ENCODE results near the gene ZNF862.
A peak's percentile ranks its signal among the peaks of the same experiment; 100 is the strongest.

The ZNF862 gene

GRCh38 chr7:149825567-149826343 lies 12.4 kb upstream of the ZNF862 start:
- peak overlapping the region; percentile 96 for H2AK5ac ChIP-seq (ENCODE audit: low read depth, low read length)
- no peak overlapping the region for H4K8ac ChIP-seq (ENCODE audit: low read depth, low read length)
- no peak overlapping the region for H3K4me3 ChIP-seq (ENCODE audit: low read length in 2 of 2)
- H3K27ac ChIP-seq (replicated peaks; ENCODE audit: low read length): no peak overlapping the region
- peaks cover 6% of the 10 kb centered on the region for H3K79me1 ChIP-seq (ENCODE audit: low read depth, low read length)
- H3K27me3 ChIP-seq (ENCODE audit: control insufficient read depth in 3 of 3, insufficient read depth in 3 of 3, low read depth in 1 of 3, low read length in 3 of 3): peaks cover 0 to 8% (median 0%) of the 10 kb centered on the region in 3 experiments
- peaks cover 0 to 12% of the 10 kb centered on the region in 2 donors for H3K9me3 ChIP-seq (replicated peaks in 1 of 2; ENCODE audit: control insufficient read depth in 2 of 2, insufficient read depth in 1 of 2, low read depth in 1 of 2, low read length in 2 of 2)
- H3K23ac ChIP-seq (ENCODE audit: low read depth, low read length, poor library complexity): peak overlapping the region; percentile 85
- H4K91ac ChIP-seq (ENCODE audit: low read depth, low read length, poor library complexity): no peak overlapping the region
- H3K4ac ChIP-seq (ENCODE audit: low read length): no peak overlapping the region
- no peak overlapping the region for H2BK12ac ChIP-seq (ENCODE audit: low read length)
- DNase-seq (ENCODE audit: low spot score): no peak
- H3K4me1 ChIP-seq (ENCODE audit: control insufficient read depth in 2 of 2, insufficient read depth in 1 of 2, low read depth in 1 of 2, low read length in 2 of 2): peaks cover 0 to 2% of the 10 kb centered on the region in 2 donors
- H2BK120ac ChIP-seq (ENCODE audit: low read depth, low read length): no peak overlapping the region
- H2AFZ ChIP-seq (ENCODE audit: low read length): no peak overlapping the region
- H3K14ac ChIP-seq (ENCODE audit: low read length): peak overlapping the region; percentile 97
- H3K4me2 ChIP-seq (ENCODE audit: insufficient read depth, low read length, poor library complexity, severe bottlenecking): no peak overlapping the region
- WGBS, 2 donors (ENCODE audit: extremely low coverage in 2 of 2, insufficient read length in 2 of 2, insufficient replicate concordance in 1 of 2): no CpG with 5 or more reads among the region's 19 CpGs
- H3K9ac ChIP-seq (ENCODE audit: low read depth, low read length, poor library complexity): peak overlapping the region; percentile 12
- peak overlapping the region; percentile 49 for H2BK15ac ChIP-seq (ENCODE audit: low read length)
- no peak overlapping the region for H2BK5ac ChIP-seq (ENCODE audit: low read length)
- H3K18ac ChIP-seq (ENCODE audit: low read length): peak overlapping the region; percentile 64
- H3K36me3 ChIP-seq (replicated peaks in 1 of 2; ENCODE audit: control insufficient read depth in 2 of 2, insufficient read depth in 2 of 2, low read length in 2 of 2): no peaks in the 10 kb centered on the region

GRCh38 chr7:149826344-149827088 lies 11.7 kb upstream of the ZNF862 start:
- H3K9me3 ChIP-seq (replicated peaks in 1 of 2; ENCODE audit: control insufficient read depth in 2 of 2, insufficient read depth in 1 of 2, low read depth in 1 of 2, low read length in 2 of 2): peaks cover 0 to 12% of the 10 kb centered on the region in 2 donors

GRCh38 chr7:149827089-149827981 lies 10.8 kb upstream of the ZNF862 start:
- no CpG with 5 or more reads among the region's 23 CpGs for WGBS, 2 donors (ENCODE audit: extremely low coverage in 2 of 2, insufficient read length in 2 of 2, insufficient replicate concordance in 1 of 2)

More at GRCh38 chr7:149826344-149827088, 11.7 kb upstream of the ZNF862 start:
- Histone ChIP-seq H2BK120ac (ENCODE audit: low read depth, low read length) (no peak overlapping the region), H3K4ac (ENCODE audit: low read length) (no peak overlapping the region), H4K8ac (ENCODE audit: low read depth, low read length) (peak overlapping the region; percentile 96), H3K27ac (replicated peaks; ENCODE audit: low read length) (no peak overlapping the region), H2AK5ac (ENCODE audit: low read depth, low read length) (peak overlapping the region; percentile 96), H3K4me3 (ENCODE audit: low read length in 2 of 2) (peak overlapping the region in 1 of 2 donors; percentile 29), H2AFZ (ENCODE audit: low read length) (no peak overlapping the region), H3K27me3 (ENCODE audit: control insufficient read depth in 3 of 3, insufficient read depth in 3 of 3, low read depth in 1 of 3, low read length in 3 of 3) (peaks cover 0 to 11% (median 0%) of the 10 kb centered on the region in 3 experiments), H3K14ac (ENCODE audit: low read length) (peak overlapping the region; percentile 3), H2BK5ac (ENCODE audit: low read length) (no peak overlapping the region), H3K79me1 (ENCODE audit: low read depth, low read length) (peaks cover 6% of the 10 kb centered on the region), H3K23ac (ENCODE audit: low read depth, low read length, poor library complexity) (peak overlapping the region; percentile 85), H3K18ac (ENCODE audit: low read length) (peak overlapping the region; percentile 71), H3K4me1 (ENCODE audit: control insufficient read depth in 2 of 2, insufficient read depth in 1 of 2, low read depth in 1 of 2, low read length in 2 of 2) (peaks cover 0 to 8% of the 10 kb centered on the region in 2 donors), H3K36me3 (replicated peaks in 1 of 2; ENCODE audit: control insufficient read depth in 2 of 2, insufficient read depth in 2 of 2, low read length in 2 of 2) (no peaks in the 10 kb centered on the region), H2BK15ac (ENCODE audit: low read length) (no peak overlapping the region), H3K4me2 (ENCODE audit: insufficient read depth, low read length, poor library complexity, severe bottlenecking) (no peak overlapping the region), H3K9ac (ENCODE audit: low read depth, low read length, poor library complexity) (peak overlapping the region; percentile 44), H2BK12ac (ENCODE audit: low read length) (peak overlapping the region; percentile 58), H4K91ac (ENCODE audit: low read depth, low read length, poor library complexity) (peak overlapping the region; percentile 53)
- no peak for DNase-seq (ENCODE audit: low spot score)
- no CpG with 5 or more reads among the region's 12 CpGs for WGBS, 2 donors (ENCODE audit: extremely low coverage in 2 of 2, insufficient read length in 2 of 2, insufficient replicate concordance in 1 of 2)

More at GRCh38 chr7:149827089-149827981, 10.8 kb upstream of the ZNF862 start:
- H4K8ac ChIP-seq (ENCODE audit: low read depth, low read length): no peak overlapping the region
- no peak overlapping the region for H2BK12ac ChIP-seq (ENCODE audit: low read length)
- H3K79me1 ChIP-seq (ENCODE audit: low read depth, low read length): peaks cover 6% of the 10 kb centered on the region
- H3K4me1 ChIP-seq (ENCODE audit: control insufficient read depth in 2 of 2, insufficient read depth in 1 of 2, low read depth in 1 of 2, low read length in 2 of 2): peaks cover 0 to 10% of the 10 kb centered on the region in 2 donors
- no peak overlapping the region for H3K14ac ChIP-seq (ENCODE audit: low read length)
- no peak overlapping the region for H2BK15ac ChIP-seq (ENCODE audit: low read length)
- no peak overlapping the region for H2AFZ ChIP-seq (ENCODE audit: low read length)
- H3K9ac ChIP-seq (ENCODE audit: low read depth, low read length, poor library complexity): peak overlapping the region; percentile 3
- DNase-seq (ENCODE audit: low spot score): no peak
- H3K36me3 ChIP-seq (replicated peaks in 1 of 2; ENCODE audit: control insufficient read depth in 2 of 2, insufficient read depth in 2 of 2, low read length in 2 of 2): no peaks in the 10 kb centered on the region
- H2BK5ac ChIP-seq (ENCODE audit: low read length): no peak overlapping the region
- H2BK120ac ChIP-seq (ENCODE audit: low read depth, low read length): no peak overlapping the region
- no peak overlapping the region for H3K27ac ChIP-seq (replicated peaks; ENCODE audit: low read length)
- no peak overlapping the region for H3K4ac ChIP-seq (ENCODE audit: low read length)
- H3K4me3 ChIP-seq (ENCODE audit: low read length in 2 of 2): no peak overlapping the region
- H4K91ac ChIP-seq (ENCODE audit: low read depth, low read length, poor library complexity): no peak overlapping the region
- peak overlapping the region; percentile 96 for H2AK5ac ChIP-seq (ENCODE audit: low read depth, low read length)
- H3K4me2 ChIP-seq (ENCODE audit: insufficient read depth, low read length, poor library complexity, severe bottlenecking): no peak overlapping the region
- H3K23ac ChIP-seq (ENCODE audit: low read depth, low read length, poor library complexity): peak overlapping the region; percentile 85
- peak overlapping the region; percentile 70 for H3K18ac ChIP-seq (ENCODE audit: low read length)
- peaks cover 0 to 9% (median 0%) of the 10 kb centered on the region in 3 experiments for H3K27me3 ChIP-seq (ENCODE audit: control insufficient read depth in 3 of 3, insufficient read depth in 3 of 3, low read depth in 1 of 3, low read length in 3 of 3)
- peaks cover 0 to 12% of the 10 kb centered on the region in 2 donors for H3K9me3 ChIP-seq (replicated peaks in 1 of 2; ENCODE audit: control insufficient read depth in 2 of 2, insufficient read depth in 1 of 2, low read depth in 1 of 2, low read length in 2 of 2)
